ENCODE data around the gene GOLPH3. TPM values are rescaled to one million over a fixed set of nuclear protein-coding genes. Genes with fewer than 3 reads are reported as not detected.

Gene GOLPH3
- total RNA-seq, 3 donors from 2014 or later = 83.2 to 100 (median 87.8) TPM

- Histone ChIP-seq H3K4me3 (no peak overlapping the region), H3K4me1 (no peaks in the 10 kb centered on the region), H3K9me3 (peaks cover 0 to 2% of the 10 kb centered on the region in 2 donors), H3K27me3 (no peaks in the 10 kb centered on the region), H3K27ac (no peak overlapping the region), H3K36me3 (no peaks in the 10 kb centered on the region)
- no peak for TF ChIP-seq POLR2A (IDR thresholded peaks at IDR 0.05)
- TF ChIP-seq POLR2AphosphoS5 (IDR thresholded peaks at IDR 0.05) = no peak
- no peak for TF ChIP-seq CTCF (IDR thresholded peaks at IDR 0.05)
- DNase-seq (ENCODE audit: low spot score in 2 of 2) = no peak
- intact Hi-C loops (cut with DNase I; ENCODE audit: low total_unique reads) = no loop called here
Measured at GRCh38 chr5:32089146-32090000, 84.7 kb downstream of the GOLPH3 start.

GRCh38 chr5:32088214-32088613 lies 85.9 kb downstream of the GOLPH3 start:
- no peak for DNase-seq (ENCODE audit: low spot score in 2 of 2)
- no peak overlapping the region for H3K27ac ChIP-seq
- no peak overlapping the region for H3K4me3 ChIP-seq
- intact Hi-C loops (cut with DNase I; ENCODE audit: low total_unique reads) = no loop called here
- H3K9me3 ChIP-seq = peaks cover 0 to 2% of the 10 kb centered on the region in 2 donors
- H3K4me1 ChIP-seq = no peaks in the 10 kb centered on the region
- TF ChIP-seq POLR2A (IDR thresholded peaks at IDR 0.05) = no peak
- no peak for TF ChIP-seq CTCF (IDR thresholded peaks at IDR 0.05)
- no peak for TF ChIP-seq POLR2AphosphoS5 (IDR thresholded peaks at IDR 0.05)
- no peaks in the 10 kb centered on the region for H3K36me3 ChIP-seq
- no peaks in the 10 kb centered on the region for H3K27me3 ChIP-seq

- Histone ChIP-seq H3K27ac (no peak overlapping the region), H3K9me3 (peaks cover 0 to 2% of the 10 kb centered on the region in 2 donors), H3K4me3 (no peak overlapping the region), H3K36me3 (no peaks in the 10 kb centered on the region), H3K4me1 (no peaks in the 10 kb centered on the region), H3K27me3 (no peaks in the 10 kb centered on the region)
- DNase-seq (ENCODE audit: low spot score in 2 of 2) = no peak
- intact Hi-C loops (cut with DNase I; ENCODE audit: low total_unique reads) = no loop called here
- TF ChIP-seq POLR2A (IDR thresholded peaks at IDR 0.05) = no peak
- no peak for TF ChIP-seq CTCF (IDR thresholded peaks at IDR 0.05)
- TF ChIP-seq POLR2AphosphoS5 (IDR thresholded peaks at IDR 0.05) = no peak
Measured at GRCh38 chr5:32087086-32088082, 86.7 kb downstream of the GOLPH3 start.

DNA sequence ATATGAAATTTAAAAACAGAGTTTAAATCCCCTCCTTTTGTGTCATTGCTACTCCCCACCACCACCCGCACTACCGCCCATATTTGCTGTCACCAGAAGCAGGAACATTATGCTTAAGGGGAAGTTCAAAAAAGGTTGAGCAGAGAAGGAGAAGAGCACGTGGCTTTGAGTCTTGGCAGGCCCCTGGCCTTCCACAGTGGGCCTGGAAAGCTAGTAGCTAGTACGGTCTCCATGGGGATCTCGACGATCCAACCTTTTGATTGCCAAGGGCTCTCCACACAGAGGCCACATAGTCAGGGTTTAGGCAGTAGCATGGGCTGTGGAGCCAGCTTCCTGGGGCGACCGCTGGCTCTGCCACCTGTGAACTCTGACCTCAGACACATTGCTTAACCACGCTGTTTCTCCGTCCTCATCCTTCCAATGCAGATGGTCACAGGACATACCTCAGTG lies 90.1 kb downstream of the GOLPH3 start:
- H3K4me1 ChIP-seq = no peaks in the 10 kb centered on the region
- no peaks in the 10 kb centered on the region for H3K36me3 ChIP-seq
- no peak overlapping the region for H3K4me3 ChIP-seq
- no peak overlapping the region for H3K27ac ChIP-seq
- no peak for TF ChIP-seq POLR2A (IDR thresholded peaks at IDR 0.05)
- no peak for TF ChIP-seq POLR2AphosphoS5 (IDR thresholded peaks at IDR 0.05)
- TF ChIP-seq CTCF (IDR thresholded peaks at IDR 0.05) = no peak
- H3K27me3 ChIP-seq = no peaks in the 10 kb centered on the region
- DNase-seq (ENCODE audit: low spot score in 2 of 2) = no peak
- H3K9me3 ChIP-seq = peaks cover 0 to 2% of the 10 kb centered on the region in 2 donors
- intact Hi-C loops (cut with DNase I; ENCODE audit: low total_unique reads) = no loop called here
